GM20431 (cell line): ENCODE measurements around the gene NYAP2.

Experiments used
- in situ Hi-C: fragments of 300-500 bp; cut with MseI, MboI; formaldehyde crosslinking; loops from one replicate; pipeline ENCODE4 v1.15.0; 2020; ENCODE audit warnings: low sequenced_read_pairs; ENCODE audit not compliant: unreplicated experiment

NYAP2 gene

DNA sequence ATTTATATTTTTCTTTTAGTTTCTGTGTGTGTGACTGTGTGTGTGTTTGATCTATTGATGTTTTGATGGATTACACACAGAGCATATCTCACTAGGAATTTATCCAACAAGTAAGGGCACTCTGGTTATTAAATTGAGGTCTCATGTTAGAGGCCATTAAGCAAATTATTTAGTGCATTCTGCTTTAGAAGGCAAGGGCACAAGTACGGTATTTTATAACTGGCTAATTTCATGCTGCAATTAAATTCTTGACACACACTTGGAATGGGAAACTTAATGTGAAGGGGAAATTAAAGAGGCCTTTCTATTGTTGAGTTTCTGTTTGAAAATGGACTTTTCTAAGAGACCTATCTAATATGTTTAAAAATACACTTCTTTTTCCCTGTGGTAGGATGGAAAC, 25.8 kb downstream of the NYAP2 start:
- in situ Hi-C loops = no loop called here

GRCh38 chr2:225428360-225428759, 28.9 kb downstream of the NYAP2 start:
- in situ Hi-C loops = no loop called here

GRCh38 chr2:225429717-225430116, 30.2 kb downstream of the NYAP2 start:
- in situ Hi-C loops = no loop called here

GRCh38 chr2:225431105-225431863, 31.8 kb downstream of the NYAP2 start:
- in situ Hi-C loops = no loop called here

DNA sequence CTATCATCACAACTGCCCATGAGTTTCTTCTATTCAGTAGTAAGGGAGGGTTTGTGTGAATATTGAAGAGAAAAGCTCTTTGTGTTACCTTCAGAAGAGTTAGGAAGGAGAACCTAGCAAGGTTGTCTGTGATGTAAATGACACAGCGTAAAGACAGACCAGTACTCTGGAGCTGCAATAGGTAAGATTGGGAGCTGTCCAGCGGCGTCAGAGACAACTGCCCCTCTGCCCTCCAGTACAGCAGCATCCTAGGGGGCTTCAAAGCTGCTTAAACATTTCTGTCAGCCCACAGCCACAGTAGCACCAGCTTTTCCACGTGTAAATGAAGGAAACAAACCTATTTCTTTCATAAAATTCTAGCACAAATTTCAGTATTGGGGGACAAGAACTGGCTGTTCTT, 34.5 kb downstream of the NYAP2 start:
- in situ Hi-C loops = no loop called here

- in situ Hi-C loops = no loop called here
These were observed 37.8 kb downstream of the NYAP2 start for GRCh38 chr2:225437319-225437718.

- in situ Hi-C loops = no loop called here
These were observed 38.7 kb downstream of the NYAP2 start for GRCh38 chr2:225438248-225438647.

- in situ Hi-C loops = no loop called here
These were observed 53.2 kb downstream of the NYAP2 start for GRCh38 chr2:225452677-225453076.

DNA sequence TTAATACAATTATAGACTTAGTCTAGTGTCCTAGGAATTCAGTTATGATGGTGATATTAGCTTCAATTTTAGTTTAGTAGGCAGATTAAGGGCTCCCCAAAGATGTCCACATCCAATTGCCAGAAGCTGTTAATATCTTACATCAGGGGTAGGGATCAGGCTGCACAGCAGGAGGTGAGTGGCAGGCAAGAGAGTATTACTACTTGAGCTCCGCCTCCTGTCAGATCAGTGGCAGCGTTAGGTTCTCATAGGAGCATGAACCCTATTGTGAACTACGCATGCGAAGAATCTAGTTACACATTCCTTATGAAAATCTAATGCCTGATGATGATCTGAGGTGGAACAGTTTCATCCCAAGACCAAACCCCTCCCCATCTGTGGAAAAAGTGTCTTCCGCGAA, 54.9 kb downstream of the NYAP2 start:
- in situ Hi-C loops = no loop called here

DNA sequence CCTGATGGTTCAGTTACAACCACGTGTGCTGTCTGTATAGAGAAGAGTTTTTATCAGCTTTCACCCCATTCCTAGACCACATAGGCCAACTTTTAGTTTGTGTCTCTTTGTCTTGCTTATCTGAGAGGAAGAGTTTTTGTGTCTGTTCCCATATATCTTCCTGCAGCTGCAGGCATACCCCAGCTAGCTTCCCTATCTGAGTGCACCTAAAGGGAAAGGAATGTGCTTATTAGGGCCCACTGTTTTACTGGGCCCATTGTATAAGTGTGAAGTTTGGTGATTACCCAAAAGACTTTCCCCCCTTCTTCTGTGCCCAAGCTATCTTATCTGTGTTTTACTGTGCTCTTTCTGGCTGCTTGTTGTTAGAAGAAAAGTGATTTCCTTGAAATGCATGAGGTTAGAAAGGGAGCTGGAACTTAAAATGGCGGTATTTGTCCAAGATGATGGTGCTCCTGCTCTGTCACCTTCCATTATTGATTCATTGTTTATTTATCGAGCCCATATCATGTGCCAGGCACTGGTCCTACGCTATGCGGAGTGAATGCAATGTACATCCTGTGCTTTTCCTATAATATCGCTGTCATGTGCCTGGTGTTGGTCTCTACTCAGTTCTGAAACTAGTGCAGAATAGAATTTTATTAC, 57.2 kb downstream of the NYAP2 start:
- in situ Hi-C loops = no loop called here

GRCh38 chr2:225457482-225457881, 58.0 kb downstream of the NYAP2 start:
- in situ Hi-C loops = no loop called here

GRCh38 chr2:225458431-225459117, 59.1 kb downstream of the NYAP2 start:
- in situ Hi-C loops = no loop called here

DNA sequence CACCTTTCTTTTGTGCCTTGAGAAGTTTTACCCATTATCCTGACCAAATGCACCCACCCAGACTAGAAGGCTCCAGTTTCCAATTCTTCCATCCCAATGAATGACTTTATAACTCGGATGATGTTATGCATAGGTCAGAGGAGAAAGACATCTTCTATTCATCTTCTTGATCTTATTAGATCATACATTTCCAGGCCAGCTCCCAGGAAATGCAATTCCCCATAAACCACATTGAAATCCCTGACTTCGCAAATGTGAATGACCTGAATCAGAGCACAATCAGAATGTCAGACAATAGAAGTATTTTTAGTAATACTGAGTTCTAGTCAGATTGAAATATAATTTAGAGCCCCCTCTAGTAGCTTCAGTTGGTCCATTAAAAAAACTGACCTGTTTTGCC, 62.9 kb downstream of the NYAP2 start:
- in situ Hi-C loops = no loop called here

GRCh38 chr2:225462945-225463344, 63.4 kb downstream of the NYAP2 start:
- in situ Hi-C loops = no loop called here

- in situ Hi-C loops = no loop called here
These were observed 63.9 kb downstream of the NYAP2 start for GRCh38 chr2:225463449-225463848.

DNA sequence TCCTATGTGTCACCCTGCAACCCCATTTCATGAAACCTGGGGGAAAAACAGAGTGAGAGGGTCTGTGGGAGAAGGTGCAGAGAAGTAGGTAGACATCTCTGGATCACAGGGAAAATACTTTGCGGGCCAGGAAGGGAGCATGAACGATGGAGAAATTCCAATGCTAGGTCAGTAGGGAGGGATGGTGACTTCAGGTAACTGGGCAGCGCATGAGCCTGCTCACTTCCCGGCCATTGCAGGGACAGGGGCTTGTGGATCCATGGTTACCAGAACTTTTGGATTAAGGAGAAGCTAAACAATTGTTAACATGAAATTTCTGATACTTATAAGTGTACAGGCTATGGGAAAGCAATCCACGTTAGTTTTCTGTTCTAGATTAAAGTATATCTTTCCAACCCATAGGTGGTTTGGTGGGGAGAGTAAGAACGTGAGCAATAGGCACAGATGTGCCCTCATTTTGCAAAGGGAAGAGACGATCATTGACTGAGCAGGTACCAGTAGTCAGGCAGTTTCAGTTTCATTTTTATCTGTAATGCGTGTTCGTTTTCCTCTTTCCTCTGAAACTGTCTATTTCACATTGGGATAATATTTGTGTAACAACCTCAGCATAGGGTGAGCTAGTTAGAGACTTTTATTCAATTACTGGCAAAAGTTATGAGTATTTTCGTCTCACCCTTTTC, 65.0 kb downstream of the NYAP2 start:
- in situ Hi-C loops = no loop called here

DNA sequence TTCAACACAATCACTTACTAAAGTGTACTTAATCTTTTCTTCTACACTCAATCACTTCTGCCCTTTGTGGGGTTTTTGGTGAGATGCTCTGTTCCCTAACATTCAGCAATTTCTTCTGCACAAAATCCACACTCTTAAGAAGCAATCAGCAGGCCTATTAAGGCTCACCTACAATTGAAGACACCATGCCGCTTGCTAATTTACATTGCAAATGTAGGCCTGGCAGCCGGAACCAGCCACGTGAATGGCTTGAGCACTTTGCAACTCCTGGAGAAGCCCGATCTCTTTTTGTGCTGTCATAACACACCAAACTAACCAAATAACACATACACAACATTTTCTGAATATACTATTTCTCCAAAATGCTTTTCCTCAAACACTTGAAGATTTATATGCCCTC, 66.3 kb downstream of the NYAP2 start:
- in situ Hi-C loops = no loop called here

DNA sequence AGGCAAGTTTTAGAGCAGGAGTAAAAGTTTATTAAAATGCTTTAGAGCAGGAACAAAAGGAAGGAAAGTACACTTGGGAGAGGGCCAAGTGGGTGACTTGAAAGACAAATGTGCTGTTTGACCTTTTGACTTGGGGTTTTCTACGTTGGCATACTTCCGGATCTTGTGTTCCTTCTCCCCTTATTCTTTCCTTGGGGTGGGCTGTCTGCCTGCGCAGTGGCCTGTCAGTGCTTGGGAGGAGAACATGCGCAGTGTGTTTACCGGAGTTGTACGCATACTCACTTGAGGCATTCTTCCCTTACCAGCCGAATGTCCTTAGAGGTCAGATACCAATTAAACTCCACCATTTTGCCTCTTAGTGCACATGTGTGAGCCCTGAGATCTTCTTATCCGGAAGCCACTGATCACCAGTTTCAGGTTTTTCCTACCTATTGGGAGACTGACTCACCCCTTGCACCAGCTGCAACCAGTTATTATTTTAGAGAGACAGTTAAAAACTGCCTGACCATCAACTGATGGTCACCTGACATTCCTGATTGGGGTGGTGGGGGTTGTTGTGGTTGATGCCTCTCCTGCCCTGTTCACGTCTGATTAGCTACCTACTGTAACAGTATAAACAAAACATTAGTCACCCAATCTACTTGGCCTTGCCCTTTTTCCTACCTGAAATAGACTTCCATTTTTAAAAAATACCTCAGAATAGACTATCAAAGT, 67.5 kb downstream of the NYAP2 start:
- in situ Hi-C loops = no loop called here

GRCh38 chr2:225468131-225468530, 68.6 kb downstream of the NYAP2 start:
- in situ Hi-C loops = no loop called here

GRCh38 chr2:225471039-225471438, 71.5 kb downstream of the NYAP2 start:
- in situ Hi-C loops = no loop called here
